GM12878 (cell line): ENCODE measurements around the gene FXYD3. TPM values are rescaled to one million over a fixed set of nuclear protein-coding genes. Genes with fewer than 3 reads are reported as not detected.

Experiments used
- ATAC-seq: fragments of 200-7000 bp; cut with Tn5 transposase; 3 replicates; pipeline ENCODE4 v1.9.1; 2020; ENCODE audit warnings: mild to moderate bottlenecking, moderate library complexity
- BruUV-seq: library from RNA; stranded (reverse); fragments of 400-500 nt; replicated peaks from 2 replicates; lab custom pipeline; 2021; lab: Mats Ljungman, UMichigan
- CTCF ChIA-PET: fragments of 300-600 bp; sonication (Branson Sonifier 250); formaldehyde crosslinking; extraction: SDS; loops from one replicate; lab custom pipeline; 2021; ENCODE audit warnings: inconsistent platforms; lab: Yijun Ruan, JAX
- POLR2A ChIA-PET: fragments of 350-600 bp; formaldehyde crosslinking; extraction: SDS; loops from one replicate; lab custom pipeline; 2021; ENCODE audit warnings: inconsistent platforms; lab: Charles Lee
- RAD21 ChIA-PET: fragments of 300-600 bp; sonication (Branson Sonifier 250); formaldehyde crosslinking; loops from one replicate; lab custom pipeline; 2023; ENCODE audit warnings: antibody characterized with exemption; ENCODE audit not compliant: unreplicated experiment; lab: Charles Lee
- SMC1A ChIA-PET: fragments of 300-600 bp; sonication (Branson Sonifier 250); formaldehyde crosslinking; loops from one replicate; lab custom pipeline; 2023; ENCODE audit not compliant: unreplicated experiment, uncharacterized antibody; lab: Charles Lee
- DNase-seq: peaks from one replicate; pipeline ENCODE4 v3.0.0-alpha.2; 2011; ENCODE audit warnings: low read depth, low spot score
- FAIRE-seq: peaks from 3 replicates; lab custom pipeline; 2011; peaks lifted over from hg19 to GRCh38; lab: Jason Lieb, UNC
- H2AFZ ChIP-seq: 2 replicates; pipeline ENCODE4 v1.6.0; 2011; ENCODE audit warnings: low read depth, low read length, control low read depth; ENCODE audit not compliant: control insufficient read depth
- H3K27ac ChIP-seq: 2 replicates; pipeline ENCODE4 v1.5.1; 2011; ENCODE audit warnings: control low read depth; ENCODE audit not compliant: control insufficient read depth, insufficient read depth
- H3K27me3 ChIP-seq, 2 experiments: replicated peaks in 1 of 2; 2 replicates each; pipeline versions ENCODE4 v1.6.0 to v1.6.1; 2011; ENCODE audit warnings: low read length in 1 of 2; ENCODE audit not compliant: control insufficient read depth in 2 of 2, insufficient read depth in 2 of 2
- H3K36me3 ChIP-seq, 2 experiments: 2 replicates each; pipeline ENCODE4 v1.5.1; 2011; ENCODE audit warnings: low read length in 1 of 2; ENCODE audit not compliant: control insufficient read depth in 2 of 2, insufficient read depth in 2 of 2
- H3K4me1 ChIP-seq: 2 replicates; pipeline ENCODE4 v1.6.1; 2011; ENCODE audit warnings: mild to moderate bottlenecking, low read length, moderate library complexity, mixed read lengths; ENCODE audit not compliant: control insufficient read depth, insufficient read depth
- H3K4me2 ChIP-seq: 2 replicates; pipeline ENCODE4 v1.6.0; 2011; ENCODE audit warnings: control low read depth; ENCODE audit not compliant: control insufficient read depth, insufficient read depth
- H3K4me3 ChIP-seq: fragments of 200-600 bp; sonication (generic); 2 replicates; pipeline ENCODE4 v1.5.1; 2016
- H3K79me2 ChIP-seq: 2 replicates; pipeline ENCODE4 v1.6.0; 2011; ENCODE audit warnings: low read length; ENCODE audit not compliant: control insufficient read depth, insufficient read depth
- H3K9ac ChIP-seq: 2 replicates; pipeline ENCODE4 v1.8.0; 2011; ENCODE audit warnings: low read length, control low read depth, mixed read lengths; ENCODE audit not compliant: control insufficient read depth, insufficient read depth
- H3K9me3 ChIP-seq: replicated peaks from 3 replicates; pipeline ENCODE4 v1.5.1; 2011; ENCODE audit warnings: mild to moderate bottlenecking, low read length; ENCODE audit not compliant: control insufficient read depth, insufficient read depth
- H4K20me1 ChIP-seq: 2 replicates; pipeline ENCODE4 v1.6.0; 2011; ENCODE audit not compliant: control insufficient read depth, insufficient read depth
- IKZF1 ChIP-seq: fragments of 450-650 bp; conservative IDR thresholded peaks from 2 replicates; pipeline ENCODE4 v1.6.1; 2017; ENCODE audit warnings: antibody characterized with exemption, mild to moderate bottlenecking
- KLF5 ChIP-seq: fragments of 450-650 bp; IDR thresholded peaks from 2 replicates; pipeline ENCODE4 v1.6.1; 2014; ENCODE audit warnings: mild to moderate bottlenecking; ENCODE audit not compliant: partially characterized antibody
- MTA3 ChIP-seq: IDR thresholded peaks from 2 replicates; pipeline ENCODE4 v1.6.1; 2012; ENCODE audit warnings: low read length, inconsistent platforms, borderline replicate concordance
- PBX3 ChIP-seq: IDR thresholded peaks from 2 replicates; pipeline ENCODE4 v1.6.1; 2011; ENCODE audit warnings: mild to moderate bottlenecking, low read depth, low read length, moderate library complexity; ENCODE audit not compliant: insufficient replicate concordance
- POU2F2 ChIP-seq: IDR thresholded peaks from 3 replicates; pipeline ENCODE4 v1.6.1; 2011; ENCODE audit warnings: low read depth, mild to moderate bottlenecking, low read length, borderline replicate concordance
- RELB ChIP-seq: fragments of 450-650 bp; IDR thresholded peaks from 2 replicates; pipeline ENCODE4 v1.6.1; 2017; ENCODE audit warnings: low read depth, mild to moderate bottlenecking, moderate library complexity
- SPI1 ChIP-seq: IDR thresholded peaks from 2 replicates; pipeline ENCODE4 v1.6.1; 2011; ENCODE audit warnings: low read depth, mild to moderate bottlenecking, low read length, moderate library complexity, borderline replicate concordance; ENCODE audit not compliant: insufficient read depth
- ZBED1 ChIP-seq: IDR thresholded peaks from 2 replicates; pipeline ENCODE4 v1.6.1; 2016; ENCODE audit warnings: borderline replicate concordance
- ZNF274 ChIP-seq: IDR thresholded peaks from one replicate; pipeline ENCODE4 v1.8.0; 2011; ENCODE audit not compliant: insufficient read length, insufficient read depth
- WGBS: methylation state at CpG from one replicate; pipeline ENCODE4 v1.1.6; 2016; ENCODE audit warnings: low lambda C conversion rate; ENCODE audit not compliant: insufficient replicate concordance, insufficient coverage; ENCODE audit errors: missing lambda C conversion rate; 5-methylcytosine and 5-hydroxymethylcytosine counted together
- in situ Hi-C: fragments of 300-500 bp; cut with MboI; formaldehyde crosslinking; loops from 9 replicates; pipeline ENCODE4 v1.14.3; 2018; ENCODE audit warnings: mixed read lengths
- intact Hi-C: fragments of 100-400 bp; cut with micrococcal nuclease; formaldehyde crosslinking; loops from one replicate; pipeline ENCODE4 v1.14.2; 2022; ENCODE audit not compliant: unreplicated experiment
- polyA plus RNA-seq, 11 experiments: library from polyadenylated mRNA; depleted of rRNA in 4 of 11; unstranded in 6 of 11; stranded (reverse) in 5 of 11; fragments of >200 nt; fragmentation: Nextera tagmentation in 4 of 11; fragmentation: Illumina TruSeq in 1 of 11; extraction: Ambion mirVana in 4 of 11; extraction: Trizol in 1 of 11; gene quantifications; 1 replicate in 1 of 11; 2 replicates in 10 of 11; pipeline versions ENCODE4 v1.2.1 to v1.2.3, GENCODE V29; 2011 to 2016; ENCODE audit warnings: inconsistent platforms in 2 of 11, missing spikeins in 2 of 11, low read depth in 1 of 11
- total RNA-seq, 4 experiments: library from RNA; depleted of rRNA in 3 of 4; stranded (reverse); fragments of >200 nt in 3 of 4; fragmentation: Illumina TruSeq in 1 of 4; extraction: Trizol in 1 of 4; gene quantifications; 2 replicates each; pipeline versions ENCODE4 v1.2.1 to v1.2.3, GENCODE V29; 2013 to 2021

The FXYD3 gene
- total and polyA plus RNA-seq, 10 of the 15 experiments (the other 5 are each of a cell fraction or from before 2014, with no cell fraction given), result 0.09 to 0.44 TPM; not detected in 8

- H4K20me1 ChIP-seq, result no peaks in the 10 kb centered on the region
- in situ Hi-C loops, result no loop called here
- peaks cover 0 to 2% of the 10 kb centered on the region in 2 experiments; a peak in 1 of 4 replicates for H3K27me3 ChIP-seq
- no peak overlapping the region for H3K27ac ChIP-seq
- no peaks in the 10 kb centered on the region for H3K9me3 ChIP-seq
- no peak overlapping the region for H3K9ac ChIP-seq
- no peak overlapping the region for H3K4me2 ChIP-seq
- H3K4me1 ChIP-seq, result no peaks in the 10 kb centered on the region
- H3K79me2 ChIP-seq, result no peaks in the 10 kb centered on the region
- ATAC-seq (no peak), DNase-seq (no peak)
- H3K4me3 ChIP-seq, result no peak overlapping the region
- CTCF ChIA-PET, result interaction anchor here (0.7 to 1.1 kb wide), 3 partner anchors 14 to 23 kb away, joined by 3 to 6 read pairs (median 4); no protein-coding TSS in a partner anchor
- TF ChIP-seq ZBED1, result no peak
- no peak for TF ChIP-seq IKZF1
- no peak for TF ChIP-seq POU2F2
- no peak for TF ChIP-seq MTA3
- no peak for TF ChIP-seq RELB
- no peak for TF ChIP-seq ZNF274
- no peak for TF ChIP-seq PBX3
- TF ChIP-seq KLF5, result no peak
- TF ChIP-seq SPI1, result no peak
- TF ChIP-seq, all 136 proteins: peak for 0
- no peaks in the 10 kb centered on the region for H3K36me3 ChIP-seq
- no peak overlapping the region for H2AFZ ChIP-seq
- POLR2A ChIA-PET, result no interaction called here
- no TSS peak for BruUV-seq
- RAD21 ChIA-PET, result interaction anchor here (1.3 to 1.4 kb wide), 2 partner anchors 28 to 104 kb away, joined by 4 read pairs; no protein-coding TSS in a partner anchor
- SMC1A ChIA-PET, result interaction anchor here (0.7 kb wide), 1 partner anchor 44 kb away, joined by 3 read pairs; no protein-coding TSS in a partner anchor
- intact Hi-C loops, result no loop called here
- WGBS, result 25% methylated on average over 15 of the region's 15 CpGs
- FAIRE-seq, result no peak
Observed at GRCh38 chr19:35112995-35113688, 2.5 kb upstream of the FXYD3 start.
